ENCODE data around the gene SPNS3. TPM values are rescaled to one million over a fixed set of nuclear protein-coding genes. Genes with fewer than 3 reads are reported as not detected.

Gene SPNS3, protein sequence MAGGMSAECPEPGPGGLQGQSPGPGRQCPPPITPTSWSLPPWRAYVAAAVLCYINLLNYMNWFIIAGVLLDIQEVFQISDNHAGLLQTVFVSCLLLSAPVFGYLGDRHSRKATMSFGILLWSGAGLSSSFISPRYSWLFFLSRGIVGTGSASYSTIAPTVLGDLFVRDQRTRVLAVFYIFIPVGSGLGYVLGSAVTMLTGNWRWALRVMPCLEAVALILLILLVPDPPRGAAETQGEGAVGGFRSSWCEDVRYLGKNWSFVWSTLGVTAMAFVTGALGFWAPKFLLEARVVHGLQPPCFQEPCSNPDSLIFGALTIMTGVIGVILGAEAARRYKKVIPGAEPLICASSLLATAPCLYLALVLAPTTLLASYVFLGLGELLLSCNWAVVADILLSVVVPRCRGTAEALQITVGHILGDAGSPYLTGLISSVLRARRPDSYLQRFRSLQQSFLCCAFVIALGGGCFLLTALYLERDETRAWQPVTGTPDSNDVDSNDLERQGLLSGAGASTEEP
- total RNA-seq (2021; ENCODE audit: unreplicated experiment) (0.37 TPM), Bru-seq, nascent RNA (percentile 15 among the genes with signal in this experiment), BruChase-seq, experiment 1, labeled RNA remaining after a 6-hour chase (percentile 16 among the genes with signal in this experiment), BruChase-seq, experiment 2, labeled RNA remaining after a 2-hour chase (percentile 16 among the genes with signal in this experiment)
- polyA plus RNA-seq (2012) = 1.1 and 1.2 TPM in 2 replicates
- long read RNA-seq = 0 reads

DNA sequence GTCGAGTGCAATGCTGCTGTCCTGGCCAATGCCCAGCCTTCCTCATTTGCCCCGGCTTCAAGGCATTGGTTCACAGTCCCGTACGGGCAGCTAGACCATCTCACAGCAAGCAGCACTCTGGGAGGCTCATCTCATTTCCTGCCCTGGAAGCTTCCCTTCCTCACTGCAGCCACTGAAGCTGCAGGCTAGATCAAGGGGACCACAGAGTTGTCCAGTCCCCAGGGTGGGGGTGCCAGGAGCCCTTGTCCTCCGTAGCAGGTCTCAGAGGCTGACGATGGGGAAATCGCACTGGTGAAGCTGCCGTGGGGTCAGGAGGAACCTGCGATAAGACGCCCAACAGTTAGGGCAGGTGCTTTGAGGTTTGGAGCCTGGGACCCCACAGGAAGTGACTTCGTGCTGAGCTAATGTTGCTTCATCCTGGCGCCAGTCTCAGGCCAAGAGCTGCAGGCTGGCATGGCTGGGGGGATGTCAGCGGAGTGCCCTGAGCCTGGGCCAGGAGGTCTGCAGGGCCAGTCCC lies at the start of gene SPNS3:
Gene SPNS3, plus strand, starts transcription at position 426 of the 517 bp plus-strand sequence. Its CDS starts 28 bp downstream, at position 454.
- no peaks in the 10 kb centered on the region for H3K9me3 ChIP-seq (ENCODE audit: control insufficient read depth in 1 of 2, insufficient read depth in 1 of 2, low read depth in 1 of 2, low read length in 2 of 2)
- H3K9ac ChIP-seq (ENCODE audit: low read length) = no peak within 1 kb of the TSS
- no TSS peak for BruUV-seq (replicated peaks)
- no peaks in the 10 kb centered on the region for H3K9me2 ChIP-seq (ENCODE audit: insufficient read depth)
- ATAC-seq (no peak), DNase-seq (ENCODE audit: low read depth, low spot score) (no peak)
- no peak within 1 kb of the TSS for H3K27ac ChIP-seq (ENCODE audit: low read depth, low read length)
- H4K20me1 ChIP-seq (ENCODE audit: insufficient read depth) = no peaks in the 10 kb centered on the region
- intact Hi-C loops (cut with micrococcal nuclease) = no loop called here
- H3K79me2 ChIP-seq (ENCODE audit: insufficient read depth, low read length) = no peaks in the 10 kb centered on the region
- POLR2A ChIA-PET = interaction anchor here (0.6 kb wide), 1 partner anchor 562 kb away, joined by 3 read pairs; no protein-coding TSS in a partner anchor
- H2AFZ ChIP-seq (ENCODE audit: low read depth, low read length, poor library complexity, severe bottlenecking) = no peak within 1 kb of the TSS
- TF ChIP-seq ZNF274 (IDR thresholded peaks at IDR 0.05; ENCODE audit: low read depth, low read length) (no peak), ELF1 (IDR thresholded peaks at IDR 0.05; ENCODE audit: borderline replicate concordance, low read depth) (no peak), POLR2A (IDR thresholded peaks at IDR 0.05; ENCODE audit: borderline replicate concordance, extremely low read depth, insufficient read depth, insufficient read length) (no peak), SP1 (IDR thresholded peaks at IDR 0.05; ENCODE audit: low read depth) (no peak), SIN3A (IDR thresholded peaks at IDR 0.05; ENCODE audit: low read depth) (no peak), POLR2AphosphoS5 (IDR thresholded peaks at IDR 0.05; ENCODE audit: low read depth, low read length) (no peak), SRF (IDR thresholded peaks at IDR 0.05; ENCODE audit: low read depth) (no peak), ZFX (IDR thresholded peaks at IDR 0.05) (no peak), EZH2 (IDR thresholded peaks at IDR 0.05) (no peak), CEBPB (IDR thresholded peaks at IDR 0.05; ENCODE audit: low read depth) (no peak), RAD21 (IDR thresholded peaks at IDR 0.05; ENCODE audit: low read depth) (no peak), EGR1 (IDR thresholded peaks at IDR 0.05; ENCODE audit: low read depth) (no peak), JUND (IDR thresholded peaks at IDR 0.05) (no peak), EZH2phosphoT487 (IDR thresholded peaks at IDR 0.05; ENCODE audit: borderline replicate concordance) (no peak), YY1 (IDR thresholded peaks at IDR 0.05; ENCODE audit: extremely low read depth, insufficient replicate concordance, low read depth, low read length) (no peak), CBX3 (IDR thresholded peaks at IDR 0.05; ENCODE audit: low read depth) (no peak)
- TF ChIP-seq, protein P1, sequence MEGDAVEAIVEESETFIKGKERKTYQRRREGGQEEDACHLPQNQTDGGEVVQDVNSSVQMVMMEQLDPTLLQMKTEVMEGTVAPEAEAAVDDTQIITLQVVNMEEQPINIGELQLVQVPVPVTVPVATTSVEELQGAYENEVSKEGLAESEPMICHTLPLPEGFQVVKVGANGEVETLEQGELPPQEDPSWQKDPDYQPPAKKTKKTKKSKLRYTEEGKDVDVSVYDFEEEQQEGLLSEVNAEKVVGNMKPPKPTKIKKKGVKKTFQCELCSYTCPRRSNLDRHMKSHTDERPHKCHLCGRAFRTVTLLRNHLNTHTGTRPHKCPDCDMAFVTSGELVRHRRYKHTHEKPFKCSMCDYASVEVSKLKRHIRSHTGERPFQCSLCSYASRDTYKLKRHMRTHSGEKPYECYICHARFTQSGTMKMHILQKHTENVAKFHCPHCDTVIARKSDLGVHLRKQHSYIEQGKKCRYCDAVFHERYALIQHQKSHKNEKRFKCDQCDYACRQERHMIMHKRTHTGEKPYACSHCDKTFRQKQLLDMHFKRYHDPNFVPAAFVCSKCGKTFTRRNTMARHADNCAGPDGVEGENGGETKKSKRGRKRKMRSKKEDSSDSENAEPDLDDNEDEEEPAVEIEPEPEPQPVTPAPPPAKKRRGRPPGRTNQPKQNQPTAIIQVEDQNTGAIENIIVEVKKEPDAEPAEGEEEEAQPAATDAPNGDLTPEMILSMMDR (IDR thresholded peaks at IDR 0.05 in 2 of 3, conservative IDR thresholded peaks at IDR 0.05 in 1 of 3; ENCODE audit: borderline replicate concordance in 1 of 3, insufficient read depth in 1 of 3, low read depth in 2 of 3, low read length in 2 of 3) = no peak
- TF ChIP-seq, protein P2, sequence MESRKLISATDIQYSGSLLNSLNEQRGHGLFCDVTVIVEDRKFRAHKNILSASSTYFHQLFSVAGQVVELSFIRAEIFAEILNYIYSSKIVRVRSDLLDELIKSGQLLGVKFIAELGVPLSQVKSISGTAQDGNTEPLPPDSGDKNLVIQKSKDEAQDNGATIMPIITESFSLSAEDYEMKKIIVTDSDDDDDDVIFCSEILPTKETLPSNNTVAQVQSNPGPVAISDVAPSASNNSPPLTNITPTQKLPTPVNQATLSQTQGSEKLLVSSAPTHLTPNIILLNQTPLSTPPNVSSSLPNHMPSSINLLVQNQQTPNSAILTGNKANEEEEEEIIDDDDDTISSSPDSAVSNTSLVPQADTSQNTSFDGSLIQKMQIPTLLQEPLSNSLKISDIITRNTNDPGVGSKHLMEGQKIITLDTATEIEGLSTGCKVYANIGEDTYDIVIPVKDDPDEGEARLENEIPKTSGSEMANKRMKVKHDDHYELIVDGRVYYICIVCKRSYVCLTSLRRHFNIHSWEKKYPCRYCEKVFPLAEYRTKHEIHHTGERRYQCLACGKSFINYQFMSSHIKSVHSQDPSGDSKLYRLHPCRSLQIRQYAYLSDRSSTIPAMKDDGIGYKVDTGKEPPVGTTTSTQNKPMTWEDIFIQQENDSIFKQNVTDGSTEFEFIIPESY (IDR thresholded peaks at IDR 0.05; ENCODE audit: extremely low read depth, insufficient replicate concordance, low read length) = no peak
- TF ChIP-seq, protein P3, sequence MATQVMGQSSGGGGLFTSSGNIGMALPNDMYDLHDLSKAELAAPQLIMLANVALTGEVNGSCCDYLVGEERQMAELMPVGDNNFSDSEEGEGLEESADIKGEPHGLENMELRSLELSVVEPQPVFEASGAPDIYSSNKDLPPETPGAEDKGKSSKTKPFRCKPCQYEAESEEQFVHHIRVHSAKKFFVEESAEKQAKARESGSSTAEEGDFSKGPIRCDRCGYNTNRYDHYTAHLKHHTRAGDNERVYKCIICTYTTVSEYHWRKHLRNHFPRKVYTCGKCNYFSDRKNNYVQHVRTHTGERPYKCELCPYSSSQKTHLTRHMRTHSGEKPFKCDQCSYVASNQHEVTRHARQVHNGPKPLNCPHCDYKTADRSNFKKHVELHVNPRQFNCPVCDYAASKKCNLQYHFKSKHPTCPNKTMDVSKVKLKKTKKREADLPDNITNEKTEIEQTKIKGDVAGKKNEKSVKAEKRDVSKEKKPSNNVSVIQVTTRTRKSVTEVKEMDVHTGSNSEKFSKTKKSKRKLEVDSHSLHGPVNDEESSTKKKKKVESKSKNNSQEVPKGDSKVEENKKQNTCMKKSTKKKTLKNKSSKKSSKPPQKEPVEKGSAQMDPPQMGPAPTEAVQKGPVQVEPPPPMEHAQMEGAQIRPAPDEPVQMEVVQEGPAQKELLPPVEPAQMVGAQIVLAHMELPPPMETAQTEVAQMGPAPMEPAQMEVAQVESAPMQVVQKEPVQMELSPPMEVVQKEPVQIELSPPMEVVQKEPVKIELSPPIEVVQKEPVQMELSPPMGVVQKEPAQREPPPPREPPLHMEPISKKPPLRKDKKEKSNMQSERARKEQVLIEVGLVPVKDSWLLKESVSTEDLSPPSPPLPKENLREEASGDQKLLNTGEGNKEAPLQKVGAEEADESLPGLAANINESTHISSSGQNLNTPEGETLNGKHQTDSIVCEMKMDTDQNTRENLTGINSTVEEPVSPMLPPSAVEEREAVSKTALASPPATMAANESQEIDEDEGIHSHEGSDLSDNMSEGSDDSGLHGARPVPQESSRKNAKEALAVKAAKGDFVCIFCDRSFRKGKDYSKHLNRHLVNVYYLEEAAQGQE (IDR thresholded peaks at IDR 0.05; ENCODE audit: low read depth) = no peak
- no peak within 1 kb of the TSS for H3K4me3 ChIP-seq (replicated peaks in 1 of 2; ENCODE audit: low read depth in 1 of 2, low read length in 2 of 2)
- CTCF ChIA-PET = no interaction called here
- no peak within 1 kb of the TSS for H3K4me2 ChIP-seq (ENCODE audit: low read length)
- H3K4me1 ChIP-seq (ENCODE audit: control insufficient read depth in 1 of 2, insufficient read depth in 2 of 2, low read length in 2 of 2) = no peaks in the 10 kb centered on the region
- RAD21 ChIA-PET (ENCODE audit: low non-redundant PET in 1 of 2, low total read pairs in 2 of 2, uncharacterized antibody in 2 of 2, unreplicated experiment in 2 of 2) = no interaction called here
- no peaks in the 10 kb centered on the region for H3K27me3 ChIP-seq (ENCODE audit: insufficient read depth, low read length)
- no peaks in the 10 kb centered on the region for H3K36me3 ChIP-seq (ENCODE audit: control insufficient read depth in 1 of 2, insufficient read depth in 2 of 2, low read length in 2 of 2)

All from HCT116 (cell line).